Hematopoietic multipotent progenitor cell treated with erythropoietin and hydrocortisone succinate and interleukin-3 and kit ligand, for 17 days (in vitro differentiated cells): Measurements from ENCODE around the gene CDA.
A peak's percentile ranks its signal among the peaks of the same experiment; 100 is the strongest.

Source experiments
- DNase-seq: peaks from one replicate; pipeline ENCODE4 v3.0.0-alpha.2; 2015; ENCODE audit warnings: low spot score

CDA gene

GRCh38 chr1:20648946-20649345, 60.0 kb downstream of the CDA start:
- DNase-seq = no peak

GRCh38 chr1:20652300-20652699, 63.4 kb downstream of the CDA start:
- DNase-seq = no peak

GRCh38 chr1:20654104-20654690, 65.3 kb downstream of the CDA start:
- DNase-seq = no peak

GRCh38 chr1:20657024-20657423, 68.1 kb downstream of the CDA start:
- DNase-seq = no peak

- no peak for DNase-seq
Measured at GRCh38 chr1:20658166-20658915, 69.4 kb downstream of the CDA start.

- DNase-seq = no peak
Measured at GRCh38 chr1:20660363-20660762, 71.5 kb downstream of the CDA start.

GRCh38 chr1:20660847-20661206, 71.9 kb downstream of the CDA start:
- no peak for DNase-seq

GRCh38 chr1:20661207-20662109, 72.6 kb downstream of the CDA start, which contains the start of gene DDOST:
Gene DDOST (minus strand): TSS chr1:20661369. CDS start chr1:20661350, 19 bp downstream.
- peak; percentile 92 for DNase-seq

- DNase-seq = no peak
Measured at GRCh38 chr1:20662110-20662475, 73.2 kb downstream of the CDA start.

- DNase-seq = no peak
Measured at GRCh38 chr1:20663365-20663764, 74.5 kb downstream of the CDA start.

- DNase-seq = no peak
Measured at GRCh38 chr1:20663969-20664715, 75.2 kb downstream of the CDA start.

GRCh38 chr1:20665726-20666125, 76.8 kb downstream of the CDA start:
- no peak for DNase-seq

GRCh38 chr1:20666146-20666545, 77.2 kb downstream of the CDA start:
- no peak for DNase-seq

GRCh38 chr1:20666804-20667203, 77.9 kb downstream of the CDA start:
- DNase-seq = no peak
